Measurements from ENCODE around the gene FHOD3. TPM values are rescaled to one million over a fixed set of nuclear protein-coding genes. Genes with fewer than 3 reads are reported as not detected.

The FHOD3 gene
- total and polyA plus RNA-seq, 2 of the 8 experiments (the other 6 are each of a cell fraction or from before 2014, with no cell fraction given) = 9.7 to 10.5 TPM

- no peak for TF ChIP-seq CTBP2 (IDR thresholded peaks at IDR 0.05; ENCODE audit: borderline replicate concordance, insufficient read depth, insufficient read length, low read length)
- no peak for TF ChIP-seq JUND (IDR thresholded peaks at IDR 0.05; ENCODE audit: low read length)
- TF ChIP-seq POU5F1 (IDR thresholded peaks at IDR 0.05; ENCODE audit: low read depth, low read length) = no peak
- no peak for TF ChIP-seq GABPA (IDR thresholded peaks at IDR 0.05; ENCODE audit: borderline replicate concordance, insufficient read depth, low read length)
- no peak for TF ChIP-seq RFX5 (IDR thresholded peaks at IDR 0.05; ENCODE audit: borderline replicate concordance, low read depth, low read length)
Observed at GRCh38 chr18:36458306-36458705, 160.8 kb downstream of the FHOD3 start (continued).
